ENCODE data around the gene SDHAF2. TPM values are rescaled to one million over a fixed set of nuclear protein-coding genes. Genes with fewer than 3 reads are reported as not detected.
"Not testable (repeated sequence)": the region's sequence is repeated elsewhere in the genome, so short reads cannot be mapped to it uniquely, and the experiment has no call there.

SDHAF2 gene
- 10 to 100 TPM; 47.3 to 47.5 TPM for total RNA-seq

DNA sequence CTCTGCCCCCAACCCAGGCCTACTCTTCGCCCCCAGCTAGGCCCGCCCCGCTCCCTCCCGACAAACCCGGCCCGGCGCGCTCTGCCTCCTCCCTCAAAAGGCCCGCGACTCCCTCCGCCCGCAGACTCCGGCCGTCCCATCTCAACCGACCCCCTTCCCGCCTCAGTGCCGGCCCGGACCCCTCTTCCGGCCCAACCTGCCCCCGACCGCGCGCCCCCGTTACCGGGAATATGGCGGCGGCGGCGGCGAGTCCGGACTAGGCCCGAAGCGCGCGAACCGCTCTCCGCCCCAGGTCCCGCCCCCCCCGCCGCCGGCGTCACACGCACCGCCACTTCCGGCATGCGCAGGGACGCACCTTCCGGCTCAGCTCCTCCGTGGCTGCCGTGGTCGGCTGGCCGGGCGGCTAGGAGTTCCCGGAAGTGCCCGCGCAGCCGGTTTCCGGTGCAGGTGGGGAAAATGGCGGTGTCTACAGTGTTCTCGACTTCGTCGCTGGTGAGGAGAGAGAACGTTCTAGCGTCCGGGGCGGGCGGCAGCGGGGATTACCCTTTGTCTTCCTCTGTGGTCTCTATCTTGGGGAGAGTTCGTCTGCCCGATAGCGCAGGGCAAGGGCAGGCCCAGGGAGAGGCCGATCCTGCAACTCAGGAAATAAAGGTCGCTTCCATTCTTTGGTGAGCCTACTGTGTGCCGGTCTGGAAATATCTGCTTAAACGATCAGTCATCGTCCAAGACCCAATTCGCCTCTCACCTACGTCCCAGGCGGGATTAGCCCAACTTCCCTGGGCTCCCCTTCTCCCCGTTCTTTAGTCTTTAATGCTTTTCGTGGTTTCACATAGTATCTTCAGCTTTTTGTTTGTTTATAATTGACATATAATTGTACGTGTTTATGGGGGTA, at the start of gene SDHAF2, which contains the start of gene CPSF7:
SDHAF2 (plus strand) TSS at position 434 of the 892 bp plus-strand sequence; CDS start at position 457, 23 bp downstream.
CPSF7 (minus strand) TSS at position 285 of the 892 bp plus-strand sequence. CDS start 740 bp downstream, outside the sequence.
- peaks cover 65% of the 10 kb centered on the region for H3K4me1 Mint-ChIP-seq
- H3K27ac Mint-ChIP-seq: peak within 1 kb of the TSS; percentile 99
- ChIA-PET POLR2A (interaction anchor here (0.8 to 4.5 kb wide), 24 partner anchors 9 to 517 kb away, joined by 3 to 51 read pairs (median 5); partner anchors contain the start of genes CYB561A3, DDB1, LRRC10B and TKFC), CTCF (interaction anchor here (0.6 to 2.9 kb wide), 9 partner anchors 9 to 388 kb away, joined by 3 to 22 read pairs (median 4); partner anchors contain the start of genes CYB561A3, TMEM138 and TMEM216)
- no peaks in the 10 kb centered on the region for H3K9me3 Mint-ChIP-seq
- peak; percentile 98 for DNase-seq
- H3K27me3 Mint-ChIP-seq: no peaks in the 10 kb centered on the region
- H3K36me3 Mint-ChIP-seq (ENCODE audit: low read depth): peaks cover 55% of the 10 kb centered on the region
- H3K4me3 Mint-ChIP-seq: peak within 1 kb of the TSS; percentile 99

DNA sequence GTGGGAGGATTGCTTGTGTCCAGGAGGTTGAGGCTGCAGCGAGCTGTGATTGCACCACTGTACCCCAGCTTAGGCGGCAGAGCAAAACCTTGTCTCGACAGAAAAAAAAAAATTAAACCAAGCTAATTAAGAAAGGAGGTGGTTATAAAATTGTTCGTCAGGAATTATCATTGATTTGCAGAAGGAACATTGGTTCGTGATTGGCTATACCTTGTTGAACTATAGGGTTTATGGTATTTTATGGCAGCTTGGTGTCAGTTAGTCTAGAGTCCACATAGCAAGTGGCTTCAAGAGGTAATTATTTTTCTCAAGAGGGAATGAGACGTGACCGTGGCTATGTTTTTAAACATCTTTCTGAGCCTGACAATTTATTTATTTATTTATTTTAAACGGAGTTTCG, 49.0 kb upstream of the SDHAF2 start:
- Mint-ChIP-seq H3K36me3 (ENCODE audit: low read depth) (peaks cover 8% of the 10 kb centered on the region), H3K9me3 (no peaks in the 10 kb centered on the region), H3K4me1 (peaks cover 8% of the 10 kb centered on the region), H3K4me3 (no peak overlapping the region), H3K27me3 (no peaks in the 10 kb centered on the region), H3K27ac (no peak overlapping the region)
- no peak for DNase-seq
- CTCF ChIA-PET: interaction anchor here (0.6 to 9.7 kb wide), 3 partner anchors 17 to 127 kb away, joined by 3 to 289 read pairs (median 66); partner anchors contain the start of genes CYB561A3, DDB1, TKFC and TMEM138
- POLR2A ChIA-PET: interaction anchor here (1.0 to 1.2 kb wide), 2 partner anchors 19 to 45 kb away, joined by 4 to 8 read pairs; partner anchors contain the start of genes CYB561A3 and TMEM138

- DNase-seq; H3K4me1 Mint-ChIP-seq; H3K27me3 Mint-ChIP-seq; H3K36me3 Mint-ChIP-seq (ENCODE audit: low read depth); H3K9me3 Mint-ChIP-seq; H3K4me3 Mint-ChIP-seq; H3K27ac Mint-ChIP-seq: not testable (repeated sequence)
- POLR2A ChIA-PET: interaction anchor here (2.2 to 3.6 kb wide), 2 partner anchors 22 to 49 kb away, joined by 7 to 48 read pairs; partner anchors contain the start of genes CYB561A3, DDB1, TKFC and TMEM138
- CTCF ChIA-PET: interaction anchor here (2.5 to 9.7 kb wide), 6 partner anchors 13 to 132 kb away, joined by 8 to 289 read pairs (median 39); partner anchors contain the start of genes CYB561A3, DDB1, TKFC and TMEM138
Measured at GRCh38 chr11:61383859-61384258, 46.1 kb upstream of the SDHAF2 start.

DNA sequence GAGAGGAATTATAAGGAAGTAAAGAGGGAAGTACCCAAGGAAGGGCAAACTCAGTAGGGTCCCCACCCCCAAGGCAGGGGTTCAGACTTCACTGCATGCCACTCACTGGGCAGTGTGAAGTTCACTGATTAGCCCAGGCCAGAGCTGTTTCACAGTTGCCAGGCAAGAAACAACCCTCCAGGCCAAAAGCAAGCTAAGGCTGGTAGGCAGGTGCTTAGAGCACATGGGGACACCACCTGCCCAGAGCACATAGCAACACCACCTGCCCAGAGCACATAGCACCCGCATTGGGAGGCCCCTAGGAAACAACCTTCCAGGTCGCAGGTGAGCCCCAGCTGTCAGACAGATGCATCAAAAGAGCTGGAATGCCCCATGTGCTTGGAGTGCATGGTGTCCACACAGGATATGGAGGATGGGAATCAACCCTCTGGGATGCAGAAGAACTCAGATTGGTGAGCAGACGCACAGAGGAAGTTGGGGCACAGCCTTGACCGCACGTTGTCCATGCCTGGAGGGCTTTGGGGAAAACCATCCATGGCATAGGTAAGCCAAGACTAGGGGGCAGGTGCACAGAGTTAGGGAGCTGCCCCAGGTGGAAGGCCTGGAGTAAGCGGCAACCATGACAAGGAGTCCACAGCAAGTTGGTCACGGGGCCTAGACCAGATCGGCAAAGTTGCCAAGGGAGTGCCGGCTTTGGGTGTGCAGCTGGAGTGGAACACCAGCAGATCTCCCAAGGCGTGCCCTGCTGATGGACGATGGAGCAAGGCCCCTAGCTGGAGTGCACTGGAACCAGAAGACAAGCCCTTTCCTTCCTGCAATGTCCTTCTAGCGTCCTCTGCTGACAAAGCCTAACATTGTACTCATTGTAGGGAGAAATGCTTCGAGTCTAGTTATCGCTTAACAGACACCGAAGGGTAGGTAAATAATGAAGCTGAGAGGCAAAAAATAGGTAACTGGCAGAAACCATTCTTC, 45.4 kb upstream of the SDHAF2 start:
- peaks cover 3% of the 10 kb centered on the region for H3K9me3 Mint-ChIP-seq
- CTCF ChIA-PET: interaction anchor here (0.6 to 9.7 kb wide), 19 partner anchors 13 to 390 kb away, joined by 3 to 289 read pairs (median 8); partner anchors contain the start of genes CYB561A3, DDB1, TKFC and TMEM138
- peaks cover 8% of the 10 kb centered on the region for H3K4me1 Mint-ChIP-seq
- no peak for DNase-seq
- H3K4me3 Mint-ChIP-seq: no peak overlapping the region
- no peaks in the 10 kb centered on the region for H3K27me3 Mint-ChIP-seq
- POLR2A ChIA-PET: interaction anchor here (1.2 to 3.6 kb wide), 5 partner anchors 22 to 90 kb away, joined by 3 to 48 read pairs (median 7); partner anchors contain the start of genes CPSF7, CYB561A3, DDB1 and SDHAF2
- no peaks in the 10 kb centered on the region for H3K36me3 Mint-ChIP-seq (ENCODE audit: low read depth)
- no peak overlapping the region for H3K27ac Mint-ChIP-seq

- POLR2A ChIA-PET: interaction anchor here (0.9 to 5.4 kb wide), 4 partner anchors 28 to 56 kb away, joined by 3 to 50 read pairs (median 16); partner anchors contain the start of genes CPSF7, CYB561A3, DDB1 and SDHAF2
Measured at GRCh38 chr11:61390161-61390560, 39.8 kb upstream of the SDHAF2 start.

DNA sequence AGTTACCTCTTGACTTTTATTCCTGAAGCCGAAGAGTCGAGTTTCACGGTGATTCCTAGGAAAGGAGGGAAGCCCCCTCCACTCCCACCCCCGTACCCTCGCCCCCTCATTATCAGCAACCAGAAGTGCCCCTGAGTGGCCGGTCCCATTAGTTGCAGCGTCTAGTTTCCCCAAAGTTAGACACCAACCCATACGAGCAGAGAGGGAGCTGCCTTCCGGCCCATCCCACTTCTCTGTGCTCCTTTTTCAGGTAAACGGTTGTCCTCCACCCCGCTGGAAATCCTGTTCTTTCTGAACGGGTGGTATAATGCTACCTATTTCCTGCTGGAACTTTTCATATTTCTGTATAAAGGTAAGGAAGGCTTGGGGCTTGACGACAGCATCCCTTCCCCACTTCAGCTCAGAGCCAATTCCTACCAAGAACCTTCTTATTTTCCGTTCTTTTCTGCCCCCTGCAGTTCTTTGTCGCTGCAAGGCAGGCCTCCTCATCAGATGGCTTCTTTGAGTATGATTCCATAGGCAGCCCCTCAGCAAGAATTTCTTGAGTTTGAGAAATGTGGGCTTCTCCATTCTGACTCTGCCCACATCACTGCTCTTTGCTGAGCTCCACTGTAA, 36.8 kb upstream of the SDHAF2 start:
- ChIA-PET CTCF (interaction anchor here (0.9 to 10.1 kb wide), 10 partner anchors 8 to 59 kb away, joined by 3 to 58 read pairs (median 4); partner anchors contain the start of genes CYB561A3 and TMEM138), POLR2A (interaction anchor here (0.9 to 5.4 kb wide), 14 partner anchors 8 to 130 kb away, joined by 3 to 50 read pairs (median 6); partner anchors contain the start of genes CPSF7, CYB561A3, DDB1 and SDHAF2)
- no peak for DNase-seq
- Mint-ChIP-seq H3K36me3 (ENCODE audit: low read depth) (peaks cover 17% of the 10 kb centered on the region), H3K4me3 (peak overlapping the region; percentile 80), H3K27me3 (no peaks in the 10 kb centered on the region), H3K9me3 (peaks cover 6% of the 10 kb centered on the region), H3K27ac (peak overlapping the region; percentile 85), H3K4me1 (peaks cover 25% of the 10 kb centered on the region)

More at GRCh38 chr11:61390161-61390560, 39.8 kb upstream of the SDHAF2 start:
- Mint-ChIP-seq H3K36me3 (ENCODE audit: low read depth) (peaks cover 5% of the 10 kb centered on the region), H3K27me3 (no peaks in the 10 kb centered on the region), H3K4me3 (no peak overlapping the region), H3K4me1 (peaks cover 32% of the 10 kb centered on the region), H3K9me3 (peaks cover 6% of the 10 kb centered on the region), H3K27ac (no peak overlapping the region)
- CTCF ChIA-PET: interaction anchor here (0.8 to 5.6 kb wide), 3 partner anchors 48 to 136 kb away, joined by 3 to 48 read pairs (median 5); no protein-coding TSS in a partner anchor
- DNase-seq: no peak

DNA sequence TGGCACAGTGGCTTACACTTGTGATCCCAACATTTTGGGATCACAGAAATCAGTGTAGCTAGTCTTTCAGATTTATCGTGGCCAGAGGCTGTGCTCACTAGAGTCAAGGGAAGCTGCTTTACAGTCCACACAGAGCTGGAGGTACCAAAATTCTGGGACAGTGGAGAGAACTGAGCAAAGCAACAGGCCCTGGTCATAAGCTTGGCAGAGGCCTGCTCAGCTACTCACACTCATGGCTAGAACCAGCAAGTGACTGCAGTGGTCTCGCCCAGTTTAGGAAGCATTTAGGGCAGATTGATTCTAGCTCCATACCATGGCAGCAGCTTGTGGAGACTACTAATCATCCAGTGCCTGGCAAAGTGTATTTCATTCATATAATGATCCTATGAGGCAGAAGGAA, 28.8 kb upstream of the SDHAF2 start:
- no peak overlapping the region for H3K27ac Mint-ChIP-seq
- no peak overlapping the region for H3K4me3 Mint-ChIP-seq
- ChIA-PET CTCF (interaction anchor here (1.4 to 10.1 kb wide), 4 partner anchors 9 to 76 kb away, joined by 4 to 58 read pairs (median 7); partner anchors contain the start of gene TMEM216), POLR2A (interaction anchor here (0.7 to 3.0 kb wide), 4 partner anchors 9 to 39 kb away, joined by 3 to 11 read pairs (median 8); partner anchors contain the start of genes CPSF7, CYB561A3, SDHAF2 and TMEM138)
- no peaks in the 10 kb centered on the region for H3K9me3 Mint-ChIP-seq
- peaks cover 56% of the 10 kb centered on the region for H3K36me3 Mint-ChIP-seq (ENCODE audit: low read depth)
- H3K4me1 Mint-ChIP-seq: no peaks in the 10 kb centered on the region
- H3K27me3 Mint-ChIP-seq: no peaks in the 10 kb centered on the region
- DNase-seq: no peak

- no peak for DNase-seq
- H3K36me3 Mint-ChIP-seq (ENCODE audit: low read depth): peaks cover 59% of the 10 kb centered on the region
- H3K27me3 Mint-ChIP-seq: no peaks in the 10 kb centered on the region
- ChIA-PET POLR2A (interaction anchor here (0.7 to 3.0 kb wide), 5 partner anchors 9 to 40 kb away, joined by 3 to 11 read pairs (median 6); partner anchors contain the start of genes CPSF7, CYB561A3, SDHAF2 and TMEM138), CTCF (interaction anchor here (0.9 to 10.1 kb wide), 5 partner anchors 9 to 76 kb away, joined by 3 to 58 read pairs (median 5); partner anchors contain the start of gene TMEM216)
- no peak overlapping the region for H3K4me3 Mint-ChIP-seq
- H3K9me3 Mint-ChIP-seq: no peaks in the 10 kb centered on the region
- H3K27ac Mint-ChIP-seq: no peak overlapping the region
- no peaks in the 10 kb centered on the region for H3K4me1 Mint-ChIP-seq
Measured at GRCh38 chr11:61401573-61401972, 28.4 kb upstream of the SDHAF2 start.

DNA sequence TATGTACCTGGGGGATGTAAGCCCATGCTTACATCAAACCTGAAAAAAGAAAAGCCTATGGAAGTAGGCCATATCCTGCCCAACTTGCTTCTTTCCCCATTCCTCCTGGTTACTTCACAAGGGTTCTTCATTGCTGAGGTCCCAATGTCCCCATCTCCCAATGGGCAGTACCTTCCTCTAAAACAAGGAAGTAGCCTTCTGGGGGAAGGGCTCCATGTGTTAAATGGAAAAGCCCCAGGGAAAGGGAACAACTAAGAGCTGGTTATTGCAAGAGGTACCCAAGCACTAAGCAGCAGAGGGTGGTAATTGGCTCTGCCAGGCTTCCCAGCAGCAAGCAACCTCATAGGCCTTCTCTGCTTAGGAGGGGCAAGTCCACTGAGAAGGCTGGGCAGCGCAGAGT, 26.3 kb upstream of the SDHAF2 start:
- Mint-ChIP-seq H3K27me3 (no peaks in the 10 kb centered on the region), H3K4me1 (peaks cover 2% of the 10 kb centered on the region), H3K36me3 (ENCODE audit: low read depth) (peaks cover 73% of the 10 kb centered on the region), H3K9me3 (no peaks in the 10 kb centered on the region), H3K27ac (no peak overlapping the region), H3K4me3 (no peak overlapping the region)
- CTCF ChIA-PET: no interaction called here
- POLR2A ChIA-PET: no interaction called here
- DNase-seq: no peak

DNA sequence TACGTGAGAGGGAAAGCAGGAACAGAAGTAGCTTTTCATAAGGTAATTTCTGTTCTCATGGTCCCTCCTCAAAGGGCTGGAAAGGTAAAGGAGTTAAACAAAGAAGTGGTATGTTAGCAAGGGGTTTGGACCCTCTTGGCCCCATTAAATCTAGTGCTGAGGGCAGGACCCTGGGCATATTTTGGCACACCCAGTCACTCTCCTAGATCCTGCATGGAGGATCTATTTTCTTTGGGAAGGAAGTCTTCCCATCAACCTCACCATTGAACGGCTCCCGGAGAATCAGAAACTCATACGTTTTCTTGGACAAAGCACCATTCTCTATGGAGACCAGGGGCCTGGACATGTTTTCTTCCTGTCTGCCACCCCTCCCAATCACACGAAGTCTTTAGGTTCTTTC, 25.8 kb upstream of the SDHAF2 start:
- Mint-ChIP-seq H3K36me3 (ENCODE audit: low read depth) (peaks cover 71% of the 10 kb centered on the region), H3K27ac (no peak overlapping the region), H3K4me1 (peaks cover 2% of the 10 kb centered on the region), H3K4me3 (no peak overlapping the region), H3K27me3 (no peaks in the 10 kb centered on the region), H3K9me3 (no peaks in the 10 kb centered on the region)
- POLR2A ChIA-PET: no interaction called here
- CTCF ChIA-PET: no interaction called here
- DNase-seq: no peak

DNA sequence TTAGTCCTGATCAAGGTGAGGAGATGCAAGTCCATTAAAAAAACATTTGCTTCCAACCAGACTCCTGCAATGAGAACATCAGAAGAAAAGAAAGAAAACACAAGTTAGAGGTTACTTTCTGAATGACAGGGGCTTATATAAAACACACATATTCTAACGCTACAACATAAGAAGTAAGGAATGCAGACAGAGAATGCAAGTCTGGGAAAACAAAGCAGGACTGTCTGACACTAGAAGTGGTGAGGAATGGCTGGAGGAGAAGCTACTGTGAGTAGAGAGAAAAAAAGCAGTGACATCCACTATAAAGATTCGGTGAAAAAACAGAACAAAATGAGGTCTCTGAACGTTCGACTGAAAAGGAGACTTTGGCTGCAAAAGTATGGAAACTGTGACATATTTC, 25.3 kb upstream of the SDHAF2 start:
- H3K36me3 Mint-ChIP-seq (ENCODE audit: low read depth): peaks cover 71% of the 10 kb centered on the region
- H3K4me3 Mint-ChIP-seq: no peak overlapping the region
- POLR2A ChIA-PET: no interaction called here
- DNase-seq: no peak
- no peaks in the 10 kb centered on the region for H3K9me3 Mint-ChIP-seq
- CTCF ChIA-PET: no interaction called here
- H3K27me3 Mint-ChIP-seq: no peaks in the 10 kb centered on the region
- H3K27ac Mint-ChIP-seq: peak overlapping the region; percentile 30
- peaks cover 2% of the 10 kb centered on the region for H3K4me1 Mint-ChIP-seq

Data from activated CD4-positive, alpha-beta memory T cell treated with anti-CD3 and anti-CD28 coated beads, Interleukin-2, amount 10 ng/mL, durations not matched to agents 7 days and 5 days (primary cell).